HepG2 (cell line): Measurements from ENCODE around the gene DDAH1. TPM values are rescaled to one million over a fixed set of nuclear protein-coding genes. Genes with fewer than 3 reads are reported as not detected.

ENCODE experiments used
- ATAC-seq: fragments of 200-7000 bp; cut with Tn5 transposase; 3 replicates; pipeline ENCODE4 v1.9.1; 2020; ENCODE audit warnings: mild to moderate bottlenecking, moderate library complexity
- BruUV-seq: library from RNA; stranded (reverse); fragments of 400-500 nt; replicated peaks from 2 replicates; lab custom pipeline; 2021; lab: Mats Ljungman, UMichigan
- CTCF ChIA-PET: fragments of 300-600 bp; formaldehyde crosslinking; extraction: SDS; loops from one replicate; lab custom pipeline; 2021; ENCODE audit warnings: low total read pairs, inconsistent platforms, low intra/inter-chr PET ratio; lab: Yijun Ruan, JAX
- POLR2A ChIA-PET: fragments of 350-600 bp; sonication (Branson Sonifier 250); formaldehyde crosslinking; loops from one replicate; lab custom pipeline; 2020; ENCODE audit warnings: antibody characterized with exemption, inconsistent platforms; lab: Yijun Ruan, JAX
- DNase-seq: peaks from one replicate; pipeline ENCODE4 v3.0.0-alpha.2; 2015; ENCODE audit warnings: low spot score
- FAIRE-seq: peaks from 3 replicates; lab custom pipeline; 2011; peaks lifted over from hg19 to GRCh38; lab: Jason Lieb, UNC
- H2AFZ ChIP-seq: one replicate; pipeline ENCODE4 v1.6.1; 2011; ENCODE audit warnings: low read length, inconsistent platforms
- H3K27ac ChIP-seq: fragments of 300-600 bp; 3 replicates; pipeline ENCODE4 v1.8.0; 2011; ENCODE audit warnings: mixed run types, mild to moderate bottlenecking, mixed read lengths, low read length, inconsistent platforms; ENCODE audit not compliant: insufficient read depth; ENCODE audit errors: extremely low read length
- H3K27me3 ChIP-seq, 2 experiments: fragments of 200-600 bp in 1 of 2; 2 replicates in 1 of 2; 3 replicates in 1 of 2; pipeline versions ENCODE4 v1.6.0 to v1.8.0; 2011; ENCODE audit warnings: low read length in 2 of 2, mild to moderate bottlenecking in 2 of 2, moderate library complexity in 2 of 2, inconsistent platforms in 1 of 2; ENCODE audit not compliant: insufficient read depth in 2 of 2, control insufficient read depth in 1 of 2
- H3K36me3 ChIP-seq, 2 experiments: fragments of 200-600 bp in 1 of 2; replicated peaks in 1 of 2; 2 replicates in 1 of 2; 3 replicates in 1 of 2; pipeline versions ENCODE4 v1.5.1 to v1.8.0; 2011; ENCODE audit warnings: low read length in 2 of 2, inconsistent platforms in 1 of 2; ENCODE audit not compliant: insufficient read depth in 2 of 2, control insufficient read depth in 1 of 2
- H3K4me1 ChIP-seq: 2 replicates; pipeline ENCODE4 v1.5.1; 2012; ENCODE audit warnings: low read length, inconsistent platforms; ENCODE audit not compliant: insufficient read depth
- H3K4me2 ChIP-seq: 2 replicates; pipeline ENCODE4 v1.6.0; 2011; ENCODE audit warnings: low read depth, low read length, inconsistent platforms
- H3K4me3 ChIP-seq, 3 experiments: fragments of 200-600 bp in 1 of 3; sonication (generic), shearing (Covaris generic) in 1 of 3; replicated peaks in 1 of 3; 2 replicates each; pipeline ENCODE4 v1.5.1; 2011 to 2016; ENCODE audit warnings: low read length in 3 of 3, inconsistent platforms in 2 of 3, low read depth in 2 of 3, mild to moderate bottlenecking in 2 of 3, control low read depth in 1 of 3, mixed read lengths in 1 of 3; ENCODE audit not compliant: insufficient read depth in 1 of 3
- H3K79me2 ChIP-seq: one replicate; pipeline ENCODE4 v1.6.1; 2011; ENCODE audit warnings: low read length, inconsistent platforms; ENCODE audit not compliant: insufficient read depth
- H3K9ac ChIP-seq: 2 replicates; pipeline ENCODE4 v1.6.0; 2011; ENCODE audit warnings: mild to moderate bottlenecking, low read depth, low read length, inconsistent platforms; ENCODE audit not compliant: insufficient read depth
- H3K9me3 ChIP-seq: 2 replicates; pipeline ENCODE4 v1.5.1; 2012; ENCODE audit warnings: mild to moderate bottlenecking, low read length
- H4K20me1 ChIP-seq: 2 replicates; pipeline ENCODE4 v1.6.0; 2011; ENCODE audit warnings: inconsistent platforms, mild to moderate bottlenecking, low read length, moderate library complexity; ENCODE audit not compliant: insufficient read depth
- GABPA ChIP-seq, 2 experiments: IDR thresholded peaks; 2 replicates each; pipeline ENCODE4 v1.6.1; 2011 to 2016; ENCODE audit warnings: low read depth in 2 of 2, low read length in 1 of 2, missing biosample characterization in 1 of 2, missing genetic modification characterization in 1 of 2
- HNF1A ChIP-seq, 2 experiments: sonication (generic) in 1 of 2; formaldehyde crosslinking in 1 of 2; IDR thresholded peaks; 2 replicates each; pipeline versions ENCODE4 v1.4.0 to v1.6.1; 2016 to 2020; ENCODE audit warnings: borderline replicate concordance in 1 of 2, low read depth in 1 of 2, mild to moderate bottlenecking in 1 of 2, missing genetic modification reagents in 1 of 2
- KLF11 ChIP-seq: IDR thresholded peaks from 2 replicates; pipeline ENCODE4 v1.6.1; 2016; ENCODE audit warnings: missing compliant biosample characterization
- NR2F6 ChIP-seq, 2 experiments: IDR thresholded peaks; 2 replicates each; pipeline ENCODE4 v1.6.1; 2016; ENCODE audit warnings: antibody characterized with exemption in 1 of 2, mild to moderate bottlenecking in 1 of 2
- STAT6 ChIP-seq: sonication (generic); formaldehyde crosslinking; IDR thresholded peaks from 2 replicates; pipeline ENCODE4 v1.4.0; 2020; ENCODE audit warnings: missing genetic modification reagents, mild to moderate bottlenecking, borderline replicate concordance
- ZBTB3 ChIP-seq: sonication (generic); formaldehyde crosslinking; IDR thresholded peaks from 2 replicates; pipeline ENCODE4 v1.4.0; 2020; ENCODE audit warnings: low read depth, mild to moderate bottlenecking, moderate library complexity, missing genetic modification reagents, borderline replicate concordance
- ZKSCAN8 ChIP-seq: IDR thresholded peaks from 2 replicates; pipeline ENCODE4 v1.6.1; 2016; ENCODE audit warnings: borderline replicate concordance, missing genetic modification reagents, missing compliant biosample characterization
- ZNF44 ChIP-seq: sonication (generic); formaldehyde crosslinking; IDR thresholded peaks from 2 replicates; pipeline ENCODE4 v1.5.1; 2020; ENCODE audit warnings: mild to moderate bottlenecking, missing genetic modification reagents
- ZNF639 ChIP-seq: conservative IDR thresholded peaks from 2 replicates; pipeline ENCODE4 v1.6.1; 2018; ENCODE audit warnings: missing genetic modification reagents
- WGBS: methylation state at CpG from one replicate; pipeline ENCODE4 v1.1.6; 2017; ENCODE audit warnings: low lambda C conversion rate; 5-methylcytosine and 5-hydroxymethylcytosine counted together
- in situ Hi-C: cut with HindIII; loops from 2 replicates; pipeline ENCODE4 v1.10.0; 2017; ENCODE audit warnings: low pct_unique_long_range_greater_than_20kb; ENCODE audit not compliant: extremely low pct_ligation_motif_present
- intact Hi-C: fragments of 100-400 bp; cut with micrococcal nuclease; formaldehyde crosslinking; loops from one replicate; pipeline ENCODE4 v1.10.0; 2022; ENCODE audit not compliant: unreplicated experiment
- polyA plus RNA-seq, 8 experiments: library from polyadenylated mRNA; depleted of rRNA in 3 of 8; stranded (reverse) in 7 of 8; unstranded in 1 of 8; fragments of >200 nt; fragmentation: Illumina TruSeq in 4 of 8; extraction: Trizol in 4 of 8; gene quantifications; 2 replicates each; pipeline versions ENCODE4 v1.2.1 to v1.2.3, GENCODE V29; 2011 to 2016; ENCODE audit warnings: low read depth in 4 of 8, missing spikeins in 1 of 8, mixed read lengths in 1 of 8; ENCODE audit not compliant: insufficient read depth in 1 of 8
- total RNA-seq, 5 experiments: library from RNA; depleted of rRNA; stranded (reverse); fragments of >200 nt; fragmentation: Illumina TruSeq; extraction: Trizol; gene quantifications; 2 replicates each; pipeline ENCODE4 v1.2.3, GENCODE V29; 2016; ENCODE audit warnings: low read depth in 1 of 5

The DDAH1 gene
- total and polyA plus RNA-seq, 2 of the 13 experiments (the other 11 are each of a cell fraction or from before 2014, with no cell fraction given), result 39.7 to 64.4 TPM

GRCh38 chr1:85368073-85368770, 96.7 kb downstream of the DDAH1 start (continued):
- TF ChIP-seq GABPA (IDR thresholded peaks at IDR 0.05; ENCODE audit: low read depth, low read length), result no peak
- TF ChIP-seq GABPA (CRISPR knock-in tag; IDR thresholded peaks at IDR 0.05; ENCODE audit: low read depth), result no peak
- no peak for TF ChIP-seq ZBTB3 (CRISPR knock-in tag)
- no peak for TF ChIP-seq STAT6 (CRISPR knock-in tag)
- TF ChIP-seq NR2F6 (IDR thresholded peaks at IDR 0.05), result no peak
- no peak for TF ChIP-seq NR2F6 (CRISPR knock-in tag; IDR thresholded peaks at IDR 0.05)
- TF ChIP-seq ZKSCAN8 (CRISPR knock-in tag), result no peak
- TF ChIP-seq KLF11 (CRISPR knock-in tag), result no peak

- Histone ChIP-seq H3K9me3 (no peaks in the 10 kb centered on the region), H3K4me2 (no peak overlapping the region), H3K4me1 (peaks cover 7% of the 10 kb centered on the region; the same call in 1 of the 2 replicates), H3K79me2 (peaks cover 14% of the 10 kb centered on the region), H2AFZ (no peak overlapping the region), H4K20me1 (no peaks in the 10 kb centered on the region), H3K27me3 (no peaks in the 10 kb centered on the region), H3K27ac (no peak overlapping the region), H3K4me3 (no peak overlapping the region), H3K36me3 (no peaks in the 10 kb centered on the region), H3K9ac (no peak overlapping the region)
- FAIRE-seq, result no peak
- intact Hi-C loops (no loop called here), in situ Hi-C loops (no loop called here)
- BruUV-seq, result no TSS peak
- ATAC-seq, result no peak
- ChIA-PET CTCF (no interaction called here), POLR2A (no interaction called here)
- WGBS, result 98% methylated on average over 3 of the region's 3 CpGs
- no peak for DNase-seq
- TF ChIP-seq ZNF44 (CRISPR knock-in tag), result no peak
- TF ChIP-seq HNF1A (IDR thresholded peaks at IDR 0.05; ENCODE audit: low read depth), result no peak
- no peak for TF ChIP-seq HNF1A (CRISPR knock-in tag; IDR thresholded peaks at IDR 0.05; ENCODE audit: borderline replicate concordance)
- no peak for TF ChIP-seq ZNF639 (CRISPR knock-in tag)
These were observed 98.4 kb downstream of the DDAH1 start for GRCh38 chr1:85366391-85367170.
